Measurements from ENCODE around the gene STAT3. TPM values are rescaled to one million over a fixed set of nuclear protein-coding genes. Genes with fewer than 3 reads are reported as not detected.

The STAT3 gene
- total RNA-seq, 1 experiment from 2014 or later, result 61.0 TPM

- H2AFZ ChIP-seq (ENCODE audit: low read depth, low read length, poor library complexity, severe bottlenecking), result no peak overlapping the region
- no peak overlapping the region for H3K4me2 ChIP-seq (ENCODE audit: low read length)
- no peak overlapping the region for H3K4me3 ChIP-seq (replicated peaks in 1 of 2; ENCODE audit: low read depth in 1 of 2, low read length in 2 of 2)
- peaks cover 0 to 8% of the 10 kb centered on the region in 2 experiments; a peak in 2 of 4 replicates for H3K36me3 ChIP-seq (ENCODE audit: control insufficient read depth in 1 of 2, insufficient read depth in 2 of 2, low read length in 2 of 2)
- ATAC-seq (no peak), DNase-seq (ENCODE audit: low read depth, low spot score) (no peak)
- no peaks in the 10 kb centered on the region for H4K20me1 ChIP-seq (ENCODE audit: insufficient read depth)
- no peaks in the 10 kb centered on the region for H3K4me1 ChIP-seq (ENCODE audit: control insufficient read depth in 1 of 2, insufficient read depth in 2 of 2, low read length in 2 of 2)
- intact Hi-C loops (cut with micrococcal nuclease), result no loop called here
- H3K9me3 ChIP-seq (ENCODE audit: control insufficient read depth in 1 of 2, insufficient read depth in 1 of 2, low read depth in 1 of 2, low read length in 2 of 2), result no peaks in the 10 kb centered on the region
- no peaks in the 10 kb centered on the region for H3K79me2 ChIP-seq (ENCODE audit: insufficient read depth, low read length)
- TF ChIP-seq ZNF274 (IDR thresholded peaks at IDR 0.05; ENCODE audit: low read depth, low read length) (no peak), ELF1 (IDR thresholded peaks at IDR 0.05; ENCODE audit: borderline replicate concordance, low read depth) (no peak), MAX (IDR thresholded peaks at IDR 0.05) (no peak), EGR1 (IDR thresholded peaks at IDR 0.05; ENCODE audit: low read depth) (no peak), YY1 (IDR thresholded peaks at IDR 0.05; ENCODE audit: extremely low read depth, insufficient replicate concordance, low read depth, low read length) (no peak), SRF (IDR thresholded peaks at IDR 0.05; ENCODE audit: low read depth) (no peak), EZH2 (IDR thresholded peaks at IDR 0.05) (no peak), ZFX (IDR thresholded peaks at IDR 0.05) (no peak)
- POLR2A ChIA-PET, result no interaction called here
- H3K9me2 ChIP-seq (ENCODE audit: insufficient read depth), result no peaks in the 10 kb centered on the region
- no peaks in the 10 kb centered on the region for H3K27me3 ChIP-seq (ENCODE audit: insufficient read depth, low read length)
- no peak overlapping the region for H3K9ac ChIP-seq (ENCODE audit: low read length)
- RAD21 ChIA-PET (ENCODE audit: low non-redundant PET in 1 of 2, low total read pairs in 2 of 2, uncharacterized antibody in 2 of 2, unreplicated experiment in 2 of 2), result no interaction called here
- no peak overlapping the region for H3K27ac ChIP-seq (ENCODE audit: low read depth, low read length)
- CTCF ChIA-PET, result no interaction called here
- no TSS peak for BruUV-seq (replicated peaks)
Measured at GRCh38 chr17:42313773-42314566, 74.3 kb downstream of the STAT3 start.

- Histone ChIP-seq H3K4me3 (replicated peaks in 1 of 2; ENCODE audit: low read depth in 1 of 2, low read length in 2 of 2) (no peak overlapping the region), H4K20me1 (ENCODE audit: insufficient read depth) (no peaks in the 10 kb centered on the region), H3K36me3 (ENCODE audit: control insufficient read depth in 1 of 2, insufficient read depth in 2 of 2, low read length in 2 of 2) (peaks cover 0 to 8% of the 10 kb centered on the region in 2 experiments; a peak in 2 of 4 replicates), H3K4me2 (ENCODE audit: low read length) (no peak overlapping the region), H3K9me3 (ENCODE audit: control insufficient read depth in 1 of 2, insufficient read depth in 1 of 2, low read depth in 1 of 2, low read length in 2 of 2) (no peaks in the 10 kb centered on the region), H3K27ac (ENCODE audit: low read depth, low read length) (no peak overlapping the region), H3K4me1 (ENCODE audit: control insufficient read depth in 1 of 2, insufficient read depth in 2 of 2, low read length in 2 of 2) (no peaks in the 10 kb centered on the region), H2AFZ (ENCODE audit: low read depth, low read length, poor library complexity, severe bottlenecking) (no peak overlapping the region), H3K27me3 (ENCODE audit: insufficient read depth, low read length) (no peaks in the 10 kb centered on the region), H3K9me2 (ENCODE audit: insufficient read depth) (no peaks in the 10 kb centered on the region), H3K9ac (ENCODE audit: low read length) (no peak overlapping the region), H3K79me2 (ENCODE audit: insufficient read depth, low read length) (no peaks in the 10 kb centered on the region)
- ChIA-PET POLR2A (no interaction called here), CTCF (no interaction called here), RAD21 (ENCODE audit: low non-redundant PET in 1 of 2, low total read pairs in 2 of 2, uncharacterized antibody in 2 of 2, unreplicated experiment in 2 of 2) (no interaction called here)
- BruUV-seq (replicated peaks), result no TSS peak
- DNase-seq (ENCODE audit: low read depth, low spot score) (no peak), ATAC-seq (no peak)
- no peak for TF ChIP-seq REST (IDR thresholded peaks at IDR 0.05; ENCODE audit: low read depth)
- no peak for TF ChIP-seq ZFX (IDR thresholded peaks at IDR 0.05)
- no peak for TF ChIP-seq MAX (IDR thresholded peaks at IDR 0.05)
- no peak for TF ChIP-seq ATF3 (IDR thresholded peaks at IDR 0.05)
- TF ChIP-seq CBX3 (IDR thresholded peaks at IDR 0.05; ENCODE audit: low read depth), result no peak
- TF ChIP-seq POLR2A (IDR thresholded peaks at IDR 0.05; ENCODE audit: borderline replicate concordance, extremely low read depth, insufficient read depth, insufficient read length), result no peak
- no peak for TF ChIP-seq TCF7L2 (IDR thresholded peaks at IDR 0.05; ENCODE audit: borderline replicate concordance, extremely low read depth, insufficient read depth, insufficient read length)
- TF ChIP-seq EZH2 (IDR thresholded peaks at IDR 0.05), result no peak
- no peak for TF ChIP-seq ELF1 (IDR thresholded peaks at IDR 0.05; ENCODE audit: borderline replicate concordance, low read depth)
- no peak for TF ChIP-seq ZNF274 (IDR thresholded peaks at IDR 0.05; ENCODE audit: low read depth, low read length)
- no peak for TF ChIP-seq EZH2phosphoT487 (IDR thresholded peaks at IDR 0.05; ENCODE audit: borderline replicate concordance)
- TF ChIP-seq SP1 (IDR thresholded peaks at IDR 0.05; ENCODE audit: low read depth), result no peak
- TF ChIP-seq FOSL1 (IDR thresholded peaks at IDR 0.05; ENCODE audit: low read depth), result no peak
- no peak for TF ChIP-seq JUND (IDR thresholded peaks at IDR 0.05)
- no peak for TF ChIP-seq POLR2AphosphoS5 (IDR thresholded peaks at IDR 0.05; ENCODE audit: low read depth, low read length)
- intact Hi-C loops (cut with micrococcal nuclease), result no loop called here
Measured at GRCh38 chr17:42313389-42313772, 74.9 kb downstream of the STAT3 start.
